HCT116 (cell line): ENCODE results near the gene NEUROD4. TPM values are rescaled to one million over a fixed set of nuclear protein-coding genes. Genes with fewer than 3 reads are reported as not detected.

Source experiments
- ATAC-seq: fragments of 200-7000 bp; cut with Tn5 transposase; 2 replicates; pipeline ENCODE4 v1.9.1; 2020; ENCODE audit warnings: mild to moderate bottlenecking, moderate library complexity
- BruUV-seq: library from RNA; stranded (reverse); fragments of 400-500 nt; replicated peaks from 2 replicates; lab custom pipeline; 2021; lab: Mats Ljungman, UMichigan
- CTCF ChIA-PET: fragments of 300-600 bp; sonication (Branson Sonifier 250); formaldehyde crosslinking; loops from one replicate; lab custom pipeline; 2021; ENCODE audit warnings: antibody characterized with exemption; lab: Charles Lee
- POLR2A ChIA-PET: fragments of 300-600, 350-600 bp; sonication (Branson Sonifier 250); formaldehyde crosslinking; loops from one replicate; lab custom pipeline; 2021; ENCODE audit warnings: antibody characterized with exemption; lab: Charles Lee
- RAD21 ChIA-PET, 2 experiments: fragments of 300-600 bp; sonication (Branson Sonifier 250); formaldehyde crosslinking; loops; one replicate each; lab custom pipeline; 2023; ENCODE audit warnings: low total read pairs in 2 of 2; ENCODE audit not compliant: uncharacterized antibody in 2 of 2, unreplicated experiment in 2 of 2, low non-redundant PET in 1 of 2; lab: Charles Lee
- DNase-seq: peaks from one replicate; pipeline ENCODE4 v3.0.0-alpha.2; 2010; ENCODE audit warnings: low read depth, low spot score
- H2AFZ ChIP-seq: fragments of 200-600 bp; shearing (Covaris generic), sonication (generic); 2 replicates; pipeline ENCODE4 v1.6.1; 2017; ENCODE audit warnings: low read depth, mixed run types, mixed read lengths, antibody characterized with exemption, low read length; ENCODE audit not compliant: poor library complexity, severe bottlenecking
- H3K27ac ChIP-seq: 2 replicates; pipeline ENCODE4 v1.5.1; 2012; ENCODE audit warnings: low read depth, low read length
- H3K27me3 ChIP-seq: fragments of 200-600 bp; sonication (generic); 2 replicates; pipeline ENCODE4 v1.6.1; 2016; ENCODE audit warnings: mixed run types, low read length, mixed read lengths; ENCODE audit not compliant: insufficient read depth
- H3K36me3 ChIP-seq, 2 experiments: fragments of 200-500 bp in 1 of 2; fragments of 200-600 bp in 1 of 2; sonication (Bioruptor generic) in 1 of 2; sonication (generic) in 1 of 2; 2 replicates each; pipeline versions ENCODE4 v1.5.1 to v1.6.1; 2014 to 2016; ENCODE audit warnings: low read length in 2 of 2, inconsistent platforms in 1 of 2, mixed read lengths in 1 of 2, mixed run types in 1 of 2; ENCODE audit not compliant: insufficient read depth in 2 of 2, control insufficient read depth in 1 of 2
- H3K4me1 ChIP-seq, 2 experiments: fragments of 200-600 bp in 1 of 2; sonication (generic) in 1 of 2; 2 replicates each; pipeline versions ENCODE4 v1.5.1 to v1.6.1; 2012 to 2017; ENCODE audit warnings: low read length in 2 of 2, inconsistent platforms in 1 of 2, mild to moderate bottlenecking in 1 of 2, mixed read lengths in 1 of 2, mixed run types in 1 of 2, moderate library complexity in 1 of 2; ENCODE audit not compliant: insufficient read depth in 2 of 2, control insufficient read depth in 1 of 2
- H3K4me2 ChIP-seq: fragments of 200-600 bp; sonication (generic); 2 replicates; pipeline ENCODE4 v1.6.1; 2017; ENCODE audit warnings: mixed run types, low read length, mixed read lengths
- H3K4me3 ChIP-seq, 2 experiments: fragments of 200-600 bp in 1 of 2; sonication (generic) in 1 of 2; replicated peaks in 1 of 2; 2 replicates each; pipeline ENCODE4 v1.5.1; 2011 to 2016; ENCODE audit warnings: low read length in 2 of 2, control low read depth in 1 of 2, low read depth in 1 of 2, mild to moderate bottlenecking in 1 of 2, mixed read lengths in 1 of 2, mixed run types in 1 of 2
- H3K79me2 ChIP-seq: fragments of 200-600 bp; sonication (generic); 2 replicates; pipeline ENCODE4 v1.6.1; 2017; ENCODE audit warnings: mild to moderate bottlenecking, mixed run types, low read length, moderate library complexity, mixed read lengths; ENCODE audit not compliant: insufficient read depth
- H3K9ac ChIP-seq: fragments of 200-600 bp; sonication (generic); 2 replicates; pipeline ENCODE4 v1.6.1; 2016; ENCODE audit warnings: low read length, mixed read lengths
- H3K9me2 ChIP-seq: fragments of 200-600 bp; sonication (generic), shearing (Covaris generic); 2 replicates; pipeline ENCODE4 v1.6.1; 2017; ENCODE audit warnings: mixed run types, mild to moderate bottlenecking, moderate library complexity; ENCODE audit not compliant: insufficient read depth
- H3K9me3 ChIP-seq, 2 experiments: fragments of 200-500 bp in 1 of 2; fragments of 200-600 bp in 1 of 2; sonication (Bioruptor generic) in 1 of 2; sonication (generic) in 1 of 2; 2 replicates each; pipeline ENCODE4 v1.6.1; 2014 to 2017; ENCODE audit warnings: low read length in 2 of 2, mixed read lengths in 2 of 2, inconsistent platforms in 1 of 2, low read depth in 1 of 2, mild to moderate bottlenecking in 1 of 2, mixed run types in 1 of 2, moderate library complexity in 1 of 2; ENCODE audit not compliant: control insufficient read depth in 1 of 2, insufficient read depth in 1 of 2
- H4K20me1 ChIP-seq: fragments of 200-600 bp; sonication (generic), shearing (Covaris generic); 2 replicates; pipeline ENCODE4 v1.6.1; 2017; ENCODE audit warnings: mixed run types, mild to moderate bottlenecking, moderate library complexity; ENCODE audit not compliant: insufficient read depth
- ELF1 ChIP-seq: IDR thresholded peaks from 2 replicates; pipeline ENCODE4 v1.6.1; 2012; ENCODE audit warnings: low read depth, borderline replicate concordance
- POLR2AphosphoS5 ChIP-seq: IDR thresholded peaks from 2 replicates; pipeline ENCODE4 v1.6.1; 2011; ENCODE audit warnings: mild to moderate bottlenecking, low read depth, low read length, moderate library complexity
- RAD21 ChIP-seq: IDR thresholded peaks from 2 replicates; pipeline ENCODE4 v1.6.1; 2012; ENCODE audit warnings: low read depth, mild to moderate bottlenecking
- REST ChIP-seq: IDR thresholded peaks from 2 replicates; pipeline ENCODE4 v1.6.1; 2012; ENCODE audit warnings: low read depth
- SIN3A ChIP-seq: IDR thresholded peaks from 2 replicates; pipeline ENCODE4 v1.6.1; 2012; ENCODE audit warnings: low read depth
- SP1 ChIP-seq: IDR thresholded peaks from 2 replicates; pipeline ENCODE4 v1.6.1; 2012; ENCODE audit warnings: low read depth
- intact Hi-C: fragments of 100-400 bp; cut with micrococcal nuclease; formaldehyde crosslinking; loops from 2 replicates; pipeline ENCODE4 v1.10.0; 2022
- total RNA-seq: library from RNA; stranded (reverse); gene quantifications from one replicate; pipeline ENCODE4 v1.2.1, GENCODE V29; 2021; ENCODE audit not compliant: unreplicated experiment

The NEUROD4 gene
- total RNA-seq, 1 experiment from 2014 or later, result not detected

GRCh38 chr12:55058776-55059175 is 39.0 kb downstream of the NEUROD4 start:
- BruUV-seq, result no TSS peak
- POLR2A ChIA-PET, result no interaction called here
- Histone ChIP-seq H3K4me1 (no peaks in the 10 kb centered on the region), H2AFZ (no peak overlapping the region), H3K27ac (no peak overlapping the region), H3K27me3 (peaks cover 79% of the 10 kb centered on the region), H3K79me2 (no peaks in the 10 kb centered on the region), H3K36me3 (no peaks in the 10 kb centered on the region), H3K4me2 (no peak overlapping the region), H3K9me3 (no peaks in the 10 kb centered on the region), H3K9ac (no peak overlapping the region), H3K4me3 (no peak overlapping the region), H3K9me2 (no peaks in the 10 kb centered on the region), H4K20me1 (no peaks in the 10 kb centered on the region; the same call in 1 of the 2 replicates)
- intact Hi-C loops, result no loop called here
- CTCF ChIA-PET, result interaction anchor here (1.3 to 1.7 kb wide), 3 partner anchors 9 to 66 kb away, joined by 4 to 7 read pairs (median 5); no protein-coding TSS in a partner anchor
- DNase-seq (no peak), ATAC-seq (no peak)
- RAD21 ChIA-PET, result no interaction called here
- no peak for TF ChIP-seq SP1
- TF ChIP-seq POLR2AphosphoS5, result no peak

- ChIA-PET RAD21 (no interaction called here), CTCF (no interaction called here), POLR2A (no interaction called here)
- intact Hi-C loops, result no loop called here
- Histone ChIP-seq H3K4me3 (no peak overlapping the region), H3K9me2 (no peaks in the 10 kb centered on the region), H3K4me1 (no peaks in the 10 kb centered on the region), H3K27ac (no peak overlapping the region), H3K9me3 (no peaks in the 10 kb centered on the region), H3K27me3 (peaks cover 87% of the 10 kb centered on the region), H3K9ac (no peak overlapping the region), H3K79me2 (no peaks in the 10 kb centered on the region), H3K4me2 (no peak overlapping the region), H2AFZ (no peak overlapping the region), H3K36me3 (no peaks in the 10 kb centered on the region), H4K20me1 (no peaks in the 10 kb centered on the region; the same call in 1 of the 2 replicates)
- ATAC-seq (peak; percentile 44; the same call in 1 of the 2 replicates), DNase-seq (no peak)
- no TSS peak for BruUV-seq
- TF ChIP-seq REST (no peak), RAD21 (no peak), POLR2AphosphoS5 (no peak), SIN3A (no peak), ELF1 (no peak)
Observed at GRCh38 chr12:55060470-55060869, 40.7 kb downstream of the NEUROD4 start.
